Measurements from ENCODE around the gene NTRK3. TPM values are rescaled to one million over a fixed set of nuclear protein-coding genes. Genes with fewer than 3 reads are reported as not detected.

NTRK3 gene
- total and polyA plus RNA-seq, 2 of the 8 experiments (the other 6 are each of a cell fraction or from before 2014, with no cell fraction given) = 4.5 to 6.8 TPM

DNA sequence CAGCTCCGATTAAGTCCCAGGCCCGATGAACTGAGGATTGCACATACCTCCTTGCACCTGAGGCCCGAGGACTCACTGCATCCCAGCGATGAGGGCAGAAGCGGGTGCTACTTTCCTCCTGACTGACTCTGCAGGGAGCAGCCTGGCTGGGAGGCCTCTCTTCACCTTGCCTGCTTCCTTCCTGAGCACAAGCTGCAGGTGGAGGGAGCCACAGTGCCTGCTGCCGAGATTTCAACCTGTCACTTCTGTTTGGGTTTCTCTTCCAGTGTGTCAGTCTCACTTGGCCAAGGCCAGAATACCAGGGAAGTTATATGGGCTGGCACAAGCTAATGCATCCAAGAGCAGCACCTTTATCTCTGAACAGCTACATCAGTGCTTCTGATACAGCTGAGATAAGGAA, 185.4 kb downstream of the NTRK3 start:
- no peak overlapping the region for H4K5ac ChIP-seq (ENCODE audit: insufficient read length, low read depth, low read length)
- no peak overlapping the region for H3K4ac ChIP-seq (replicated peaks; ENCODE audit: insufficient read length, low read depth, low read length)
- DNase-seq (ENCODE audit: low read depth in 1 of 2, low spot score in 2 of 2) (no peak), FAIRE-seq (no peak)
- no peak overlapping the region for H3K18ac ChIP-seq (ENCODE audit: extremely low read depth, low read length)
- H4K91ac ChIP-seq (replicated peaks; ENCODE audit: insufficient read length, low read length) = no peak overlapping the region
- no peak overlapping the region for H3K9ac ChIP-seq (replicated peaks in 1 of 4; ENCODE audit: extremely low read depth in 1 of 4, low read depth in 3 of 4, low read length in 3 of 4)
- H4K20me1 ChIP-seq (replicated peaks in 1 of 2; ENCODE audit: control insufficient read depth in 1 of 2, insufficient read depth in 2 of 2, low read length in 2 of 2) = no peaks in the 10 kb centered on the region
- H3K56ac ChIP-seq (replicated peaks; ENCODE audit: insufficient read length, low read depth, low read length) = no peak overlapping the region
- CTCF ChIA-PET (ENCODE audit: partially characterized antibody) = interaction anchor here (0.8 to 2.1 kb wide), 2 partner anchors 8 to 127 kb away, joined by 3 to 10 read pairs; no protein-coding TSS in a partner anchor
- no peak overlapping the region for H3K23ac ChIP-seq (ENCODE audit: insufficient read length)
- peak overlapping the region; percentile 22; the same call in 1 of the 2 replicates for H4K8ac ChIP-seq (ENCODE audit: extremely low read depth, insufficient read depth, low read length)
- no peak overlapping the region for H2AFZ ChIP-seq (ENCODE audit: low read length)
- H3K79me2 ChIP-seq (ENCODE audit: control insufficient read depth in 1 of 2, insufficient read depth in 2 of 2, low read length in 2 of 2) = no peaks in the 10 kb centered on the region
- 92% methylated on average over 5 of the region's 6 CpGs; no CpG with 5 or more reads in 1 of the 2 experiments for WGBS, 2 experiments (ENCODE audit: extremely low coverage in 1 of 2, insufficient coverage in 1 of 2, insufficient read length in 1 of 2, insufficient replicate concordance in 2 of 2, low coverage in 1 of 2, low lambda C conversion rate in 2 of 2, missing lambda C conversion rate in 1 of 2)
- no peak overlapping the region for H2AK5ac ChIP-seq (ENCODE audit: low read depth, low read length)
- no peak overlapping the region for H2BK120ac ChIP-seq (replicated peaks; ENCODE audit: low read depth, low read length)
- H3K4me3 ChIP-seq (ENCODE audit: extremely low read depth in 1 of 4, insufficient read depth in 2 of 4, low read depth in 3 of 4, low read length in 4 of 4) = no peak overlapping the region
- H3K79me1 ChIP-seq (ENCODE audit: low read depth, low read length) = no peaks in the 10 kb centered on the region
- no peaks in the 10 kb centered on the region for H3K9me3 ChIP-seq (ENCODE audit: insufficient read depth in 2 of 2, low read depth in 1 of 2, low read length in 1 of 2)
- peaks cover 1 to 15% (median 9%) of the 10 kb centered on the region in 4 experiments; a peak in 5 of 7 replicates for H3K4me1 ChIP-seq (replicated peaks in 1 of 4; ENCODE audit: control insufficient read depth in 3 of 4, insufficient read depth in 4 of 4, low read length in 3 of 4)
- H3K36me3 ChIP-seq (ENCODE audit: control insufficient read depth in 2 of 4, insufficient read depth in 4 of 4, low read length in 3 of 4) = no peaks in the 10 kb centered on the region
- H3K27ac ChIP-seq (ENCODE audit: low read depth, low read length) = no peak overlapping the region
- H3K4me2 ChIP-seq (ENCODE audit: insufficient read depth in 1 of 2, low read depth in 2 of 2, low read length in 2 of 2) = no peak overlapping the region
- H2BK20ac ChIP-seq (ENCODE audit: low read length) = no peak overlapping the region
- H3K14ac ChIP-seq (ENCODE audit: insufficient read length) = no peak overlapping the region
- H3K27me3 ChIP-seq (replicated peaks in 1 of 4; ENCODE audit: control insufficient read depth in 3 of 4, extremely low read depth in 1 of 4, insufficient read depth in 3 of 4, low read length in 3 of 4) = no peaks in the 10 kb centered on the region
- peak overlapping the region; percentile 63; the same call in 1 of the 2 replicates for H2BK15ac ChIP-seq (ENCODE audit: low read length)
- POLR2A ChIA-PET (ENCODE audit: partially characterized antibody) = interaction anchor here (0.6 kb wide), 1 partner anchor 167 kb away, joined by 3 read pairs; no protein-coding TSS in a partner anchor
- H2BK5ac ChIP-seq (ENCODE audit: low read depth, low read length) = no peak overlapping the region
- H2BK12ac ChIP-seq (ENCODE audit: low read depth, low read length) = no peak overlapping the region
- no peaks in the 10 kb centered on the region for H3K23me2 ChIP-seq (ENCODE audit: low read depth, low read length)
- TF ChIP-seq RNF2 (IDR thresholded peaks at IDR 0.05; ENCODE audit: borderline replicate concordance, low read depth, low read length, missing control alignments, poor library complexity, severe bottlenecking) (no peak), CHD2 (IDR thresholded peaks at IDR 0.05; ENCODE audit: low read length) (no peak), EZH2 (IDR thresholded peaks at IDR 0.05; ENCODE audit: low read depth, low read length, severe bottlenecking) (no peak), SP2 (IDR thresholded peaks at IDR 0.05; ENCODE audit: low read length) (no peak), NRF1 (IDR thresholded peaks at IDR 0.05; ENCODE audit: low read depth, low read length) (no peak), KDM4A (IDR thresholded peaks at IDR 0.05; ENCODE audit: low read depth, low read length, severe bottlenecking) (no peak), CTCF (IDR thresholded peaks at IDR 0.05; ENCODE audit: control extremely low read depth in 1 of 3, insufficient read depth in 1 of 3, low read depth in 1 of 3, low read length in 3 of 3) (no peak), JUN (IDR thresholded peaks at IDR 0.05; ENCODE audit: low read depth, low read length) (no peak), RBBP5 (IDR thresholded peaks at IDR 0.05; ENCODE audit: borderline replicate concordance, low read depth, low read length) (no peak)
- TF ChIP-seq, protein P1, sequence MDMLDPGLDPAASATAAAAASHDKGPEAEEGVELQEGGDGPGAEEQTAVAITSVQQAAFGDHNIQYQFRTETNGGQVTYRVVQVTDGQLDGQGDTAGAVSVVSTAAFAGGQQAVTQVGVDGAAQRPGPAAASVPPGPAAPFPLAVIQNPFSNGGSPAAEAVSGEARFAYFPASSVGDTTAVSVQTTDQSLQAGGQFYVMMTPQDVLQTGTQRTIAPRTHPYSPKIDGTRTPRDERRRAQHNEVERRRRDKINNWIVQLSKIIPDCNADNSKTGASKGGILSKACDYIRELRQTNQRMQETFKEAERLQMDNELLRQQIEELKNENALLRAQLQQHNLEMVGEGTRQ (IDR thresholded peaks at IDR 0.05; ENCODE audit: low read length) = no peak
